Mesenchymal stem cell (in vitro differentiated cells and primary cell): ENCODE results near the gene PRSS23.

Source experiments
- DNase-seq: peaks from one replicate; pipeline ENCODE4 v3.0.0-alpha.2; 2013
- H2AFZ ChIP-seq: one replicate; pipeline ENCODE4 v1.6.1; 2013; ENCODE audit warnings: low read depth, mild to moderate bottlenecking, control low read depth, inconsistent platforms, low read length, moderate library complexity
- H2AK5ac ChIP-seq: 2 replicates; pipeline ENCODE4 v1.6.1; 2013; ENCODE audit warnings: low read length, moderate library complexity, mild to moderate bottlenecking, inconsistent platforms; ENCODE audit not compliant: severe bottlenecking
- H2BK120ac ChIP-seq: one replicate; pipeline ENCODE4 v1.6.1; 2013; ENCODE audit warnings: low read depth, mild to moderate bottlenecking, inconsistent platforms, low read length, moderate library complexity
- H2BK12ac ChIP-seq, 2 experiments: one replicate each; pipeline ENCODE4 v1.6.1; 2013; ENCODE audit warnings: inconsistent platforms in 2 of 2, low read length in 2 of 2, mild to moderate bottlenecking in 2 of 2, moderate library complexity in 2 of 2, control low read depth in 1 of 2
- H2BK15ac ChIP-seq: one replicate; pipeline ENCODE4 v1.6.1; 2013; ENCODE audit warnings: mild to moderate bottlenecking, low read depth, inconsistent platforms; ENCODE audit not compliant: poor library complexity, severe bottlenecking
- H2BK5ac ChIP-seq: 2 replicates; pipeline ENCODE4 v1.6.1; 2013; ENCODE audit warnings: low read depth, mild to moderate bottlenecking, low read length, control low read depth, inconsistent platforms; ENCODE audit not compliant: poor library complexity, severe bottlenecking
- H3K14ac ChIP-seq, 2 experiments: one replicate each; pipeline ENCODE4 v1.6.1; 2013; ENCODE audit warnings: inconsistent platforms in 2 of 2, low read length in 2 of 2, control low read depth in 1 of 2, mild to moderate bottlenecking in 1 of 2, moderate library complexity in 1 of 2
- H3K18ac ChIP-seq, 2 experiments: one replicate each; pipeline ENCODE4 v1.6.1; 2013; ENCODE audit warnings: inconsistent platforms in 2 of 2, low read length in 2 of 2, control low read depth in 1 of 2, low read depth in 1 of 2, mild to moderate bottlenecking in 1 of 2
- H3K23ac ChIP-seq, 2 experiments: one replicate each; pipeline ENCODE4 v1.6.1; 2013; ENCODE audit warnings: inconsistent platforms in 2 of 2, low read length in 2 of 2, mild to moderate bottlenecking in 2 of 2, moderate library complexity in 2 of 2, control low read depth in 1 of 2
- H3K27ac ChIP-seq: 2 replicates; pipeline ENCODE4 v1.5.1; 2013; ENCODE audit warnings: mild to moderate bottlenecking, moderate library complexity, low read length, control low read depth, inconsistent platforms; ENCODE audit not compliant: poor library complexity, severe bottlenecking
- H3K27me3 ChIP-seq, 2 experiments: 2 replicates each; pipeline versions ENCODE4 v1.6.1 to v1.7.0; 2013; ENCODE audit warnings: low read length in 2 of 2, mild to moderate bottlenecking in 2 of 2, moderate library complexity in 2 of 2, control low read depth in 1 of 2, inconsistent platforms in 1 of 2; ENCODE audit not compliant: control insufficient read depth in 1 of 2, insufficient read depth in 1 of 2
- H3K36me3 ChIP-seq, 2 experiments: 2 replicates each; pipeline versions ENCODE4 v1.6.1 to v1.7.0; 2013; ENCODE audit warnings: low read length in 2 of 2, control low read depth in 1 of 2, inconsistent platforms in 1 of 2, low read depth in 1 of 2, mild to moderate bottlenecking in 1 of 2; ENCODE audit not compliant: insufficient read depth in 2 of 2, control insufficient read depth in 1 of 2
- H3K4ac ChIP-seq, 2 experiments: one replicate each; pipeline ENCODE4 v1.6.1; 2013; ENCODE audit warnings: inconsistent platforms in 2 of 2, low read length in 2 of 2, mild to moderate bottlenecking in 2 of 2, moderate library complexity in 2 of 2, control low read depth in 1 of 2, low read depth in 1 of 2
- H3K4me1 ChIP-seq: 2 replicates; pipeline ENCODE4 v1.6.1; 2013; ENCODE audit warnings: low read depth, low read length, control low read depth; ENCODE audit not compliant: control insufficient read depth, insufficient read depth
- H3K4me2 ChIP-seq: 2 replicates; pipeline ENCODE4 v1.6.1; 2013; ENCODE audit warnings: low read length, mild to moderate bottlenecking, inconsistent platforms; ENCODE audit not compliant: poor library complexity, severe bottlenecking
- H3K4me3 ChIP-seq, 2 experiments: 2 replicates each; pipeline versions ENCODE4 v1.5.1 to v1.7.0; 2013; ENCODE audit warnings: low read length in 2 of 2, mild to moderate bottlenecking in 2 of 2, control low read depth in 1 of 2, low read depth in 1 of 2; ENCODE audit not compliant: insufficient read depth in 1 of 2
- H3K79me1 ChIP-seq: replicated peaks from 2 replicates; pipeline ENCODE4 v1.6.1; 2013; ENCODE audit warnings: mild to moderate bottlenecking, control low read depth, low read length, inconsistent platforms; ENCODE audit not compliant: poor library complexity, severe bottlenecking
- H3K9ac ChIP-seq: 2 replicates; pipeline ENCODE4 v1.7.0; 2013; ENCODE audit warnings: mild to moderate bottlenecking, low read length, moderate library complexity
- H3K9me3 ChIP-seq: 2 replicates; pipeline ENCODE4 v1.7.0; 2013; ENCODE audit warnings: mild to moderate bottlenecking, low read length; ENCODE audit not compliant: control insufficient read depth
- H4K8ac ChIP-seq: one replicate; pipeline ENCODE4 v1.6.1; 2013; ENCODE audit warnings: inconsistent platforms, mild to moderate bottlenecking, low read length, moderate library complexity
- H4K91ac ChIP-seq: one replicate; pipeline ENCODE4 v1.6.1; 2013; ENCODE audit warnings: mild to moderate bottlenecking, low read length, inconsistent platforms
- WGBS: methylation state at CpG from one replicate; pipeline ENCODE4 v1.1.7; 2013; ENCODE audit warnings: mixed read lengths; 5-methylcytosine and 5-hydroxymethylcytosine counted together

PRSS23 gene

DNA sequence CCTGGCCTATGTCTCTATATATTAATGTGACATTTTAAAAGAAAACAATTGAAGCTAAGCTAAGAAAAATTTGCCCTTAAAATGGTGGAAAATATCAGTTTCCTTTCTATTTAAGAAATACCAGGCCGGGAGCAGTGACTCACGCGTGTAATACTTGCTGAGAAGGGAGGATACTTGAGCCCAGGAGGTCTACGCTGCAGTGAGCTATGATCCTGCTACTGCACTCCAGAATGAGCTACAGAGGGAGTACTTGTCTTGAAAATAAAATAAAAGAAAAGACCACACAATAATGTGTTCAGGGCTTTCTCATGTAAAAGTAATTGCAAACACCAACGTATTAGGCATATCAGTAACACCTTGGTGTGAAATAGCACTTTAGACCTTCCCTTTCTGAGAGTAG, 1.4 kb upstream of the PRSS23 start:
- Histone ChIP-seq H3K4ac (peak overlapping the region in 1 of 2 experiments; percentile 44), H2BK15ac (no peak overlapping the region), H3K23ac (no peak overlapping the region), H3K79me1 (no peaks in the 10 kb centered on the region), H3K18ac (peak overlapping the region in 1 of 2 experiments; percentile 48), H3K27me3 (no peaks in the 10 kb centered on the region), H2AK5ac (peak overlapping the region; percentile 82), H3K36me3 (no peaks in the 10 kb centered on the region), H2BK5ac (no peak overlapping the region), H3K14ac (no peak overlapping the region), H4K8ac (no peak overlapping the region), H3K27ac (peak overlapping the region; percentile 96), H3K4me3 (no peak overlapping the region), H2BK120ac (peak overlapping the region; percentile 49), H3K4me1 (peaks cover 6% of the 10 kb centered on the region), H4K91ac (no peak overlapping the region), H2AFZ (no peak overlapping the region), H3K4me2 (no peak overlapping the region), H3K9me3 (no peaks in the 10 kb centered on the region), H3K9ac (peak overlapping the region; percentile 46), H2BK12ac (no peak overlapping the region)
- 0% methylated on average over 4 of the region's 5 CpGs for WGBS
- peak; percentile 91 for DNase-seq

DNA sequence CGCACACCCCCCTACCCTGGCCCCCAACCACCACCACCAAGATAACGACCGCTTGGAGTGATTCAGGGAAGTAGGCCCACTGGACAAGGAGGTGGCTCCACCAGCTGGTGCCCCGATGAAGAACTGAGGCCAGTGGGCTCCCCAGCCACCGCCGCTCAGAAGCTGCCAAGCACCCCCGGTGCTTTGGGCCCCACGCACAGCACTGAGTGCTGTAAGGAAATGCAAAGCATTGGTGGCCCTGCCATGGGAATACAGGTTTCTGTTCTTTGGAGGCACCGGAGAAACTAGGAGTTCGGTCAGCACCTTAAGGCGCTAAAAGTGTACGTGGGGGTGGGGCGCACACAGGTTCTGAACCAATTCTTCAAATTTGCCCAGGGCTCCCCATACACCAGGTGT, 664 bp upstream of the PRSS23 start:
- peak overlapping the region; percentile 50 for H2BK120ac ChIP-seq

DNA sequence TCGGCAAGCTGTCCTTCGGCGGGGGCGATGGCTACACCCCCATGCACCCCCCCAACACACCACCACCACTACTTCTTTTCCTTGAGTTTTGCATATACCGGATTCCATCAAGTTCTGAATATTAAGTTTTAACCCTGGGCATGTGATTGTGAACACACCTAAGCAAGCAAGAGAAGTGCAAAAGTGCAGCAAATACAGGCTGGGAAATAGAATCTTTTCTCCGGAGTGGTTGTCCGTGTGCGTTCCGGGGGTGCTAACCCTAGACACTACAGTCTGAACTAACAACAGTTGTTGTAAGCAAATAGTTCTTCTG, 574 bp downstream of the PRSS23 start:
- no peak for DNase-seq
- H3K9ac ChIP-seq: peak overlapping the region; percentile 85
- WGBS: 0% methylated on average over 6 of the region's 9 CpGs
- H2BK15ac ChIP-seq: no peak overlapping the region
- H3K27ac ChIP-seq: peak overlapping the region; percentile 84
- no peak overlapping the region for H3K23ac ChIP-seq
- no peak overlapping the region for H2AFZ ChIP-seq
- H3K18ac ChIP-seq: peak overlapping the region; percentile 90 to 94
- peak overlapping the region; percentile 60 for H3K4me2 ChIP-seq
- H2BK12ac ChIP-seq: no peak overlapping the region
- no peaks in the 10 kb centered on the region for H3K9me3 ChIP-seq
- H2AK5ac ChIP-seq: no peak overlapping the region
- peak overlapping the region; percentile 85 to 96 for H3K4ac ChIP-seq
- H3K79me1 ChIP-seq: no peaks in the 10 kb centered on the region
- H4K91ac ChIP-seq: peak overlapping the region; percentile 72
- peak overlapping the region; percentile 95 for H2BK5ac ChIP-seq
- H3K36me3 ChIP-seq: no peaks in the 10 kb centered on the region
- peak overlapping the region; percentile 87 to 90 for H3K4me3 ChIP-seq
- no peak overlapping the region for H2BK120ac ChIP-seq
- peaks cover 6% of the 10 kb centered on the region for H3K4me1 ChIP-seq
- no peak overlapping the region for H3K14ac ChIP-seq
- peak overlapping the region; percentile 84 for H4K8ac ChIP-seq
- H3K27me3 ChIP-seq: no peaks in the 10 kb centered on the region

More for the DNA sequence above, 664 bp upstream of the PRSS23 start:
- Histone ChIP-seq H3K27me3 (no peaks in the 10 kb centered on the region), H2BK15ac (peak overlapping the region; percentile 82), H3K4me2 (peak overlapping the region; percentile 64), H3K18ac (peak overlapping the region; percentile 73 to 96), H3K9ac (peak overlapping the region; percentile 69), H3K4ac (peak overlapping the region; percentile 83 to 96), H2AK5ac (peak overlapping the region; percentile 76), H3K27ac (peak overlapping the region; percentile 96), H4K91ac (peak overlapping the region; percentile 88), H3K14ac (peak overlapping the region; percentile 2 to 25), H3K9me3 (no peaks in the 10 kb centered on the region), H2BK5ac (peak overlapping the region; percentile 75), H2AFZ (peak overlapping the region; percentile 29), H3K79me1 (no peaks in the 10 kb centered on the region), H3K36me3 (no peaks in the 10 kb centered on the region), H3K4me3 (peak overlapping the region; percentile 73 to 90), H3K23ac (peak overlapping the region in 1 of 2 experiments; percentile 77), H3K4me1 (peaks cover 6% of the 10 kb centered on the region), H2BK12ac (peak overlapping the region; percentile 4 to 80), H4K8ac (peak overlapping the region; percentile 81)
- DNase-seq: peak; percentile 67
- WGBS: 14% methylated on average over 13 of the region's 13 CpGs

- H2BK120ac ChIP-seq: no peak overlapping the region
- H3K4me1 ChIP-seq: peaks cover 7% of the 10 kb centered on the region
Measured at GRCh38 chr11:86801364-86801763, 1.0 kb downstream of the PRSS23 start.

More at GRCh38 chr11:86801364-86801763, 1.0 kb downstream of the PRSS23 start:
- no peak overlapping the region for H4K8ac ChIP-seq
- H3K4ac ChIP-seq: no peak overlapping the region
- no peaks in the 10 kb centered on the region for H3K9me3 ChIP-seq
- no peak overlapping the region for H3K23ac ChIP-seq
- no peak for DNase-seq
- 0% methylated on average over 2 of the region's 2 CpGs for WGBS
- H2AK5ac ChIP-seq: no peak overlapping the region
- H3K27ac ChIP-seq: peak overlapping the region; percentile 84
- peak overlapping the region; percentile 85 for H3K9ac ChIP-seq
- H2BK15ac ChIP-seq: no peak overlapping the region
- peak overlapping the region; percentile 60 for H3K4me2 ChIP-seq
- no peak overlapping the region for H4K91ac ChIP-seq
- H3K4me3 ChIP-seq: peak overlapping the region; percentile 21 to 87
- no peak overlapping the region for H2AFZ ChIP-seq
- no peak overlapping the region for H2BK12ac ChIP-seq
- H3K27me3 ChIP-seq: no peaks in the 10 kb centered on the region
- H3K18ac ChIP-seq: peak overlapping the region in 1 of 2 experiments; percentile 41
- no peaks in the 10 kb centered on the region for H3K36me3 ChIP-seq
- H2BK5ac ChIP-seq: peak overlapping the region; percentile 4
- no peaks in the 10 kb centered on the region for H3K79me1 ChIP-seq
- H3K14ac ChIP-seq: no peak overlapping the region
